Fibroblast of lung (primary cell): Measurements from ENCODE around the gene ZXDC. TPM values are rescaled to one million over a fixed set of nuclear protein-coding genes. Genes with fewer than 3 reads are reported as not detected.

Source experiments
- DNase-seq, 2 donors: peaks; one replicate each; pipeline versions ENCODE4 v3.0.0 to v3.0.0-alpha.2; 2010; ENCODE audit warnings: low read depth in 2 of 2
- H2AFZ ChIP-seq: 2 replicates; pipeline ENCODE4 v1.5.1; 2012; ENCODE audit warnings: low read length, control low read depth, inconsistent platforms
- H3K27ac ChIP-seq: 2 replicates; pipeline ENCODE4 v1.5.1; 2011; ENCODE audit warnings: low read length, control low read depth; ENCODE audit not compliant: insufficient read depth
- H3K27me3 ChIP-seq: 2 replicates; pipeline ENCODE4 v1.5.1; 2011; ENCODE audit warnings: mild to moderate bottlenecking, low read length; ENCODE audit not compliant: control insufficient read depth, insufficient read depth
- H3K36me3 ChIP-seq: 2 replicates; pipeline ENCODE4 v1.5.1; 2011; ENCODE audit warnings: low read length; ENCODE audit not compliant: control insufficient read depth, insufficient read depth
- H3K4me1 ChIP-seq: 2 replicates; pipeline ENCODE4 v1.5.1; 2011; ENCODE audit warnings: low read length; ENCODE audit not compliant: control insufficient read depth, insufficient read depth; ENCODE audit errors: extremely low read depth
- H3K4me2 ChIP-seq: 2 replicates; pipeline ENCODE4 v1.5.1; 2011; ENCODE audit warnings: low read length, control low read depth; ENCODE audit not compliant: insufficient read depth; ENCODE audit errors: extremely low read depth
- H3K4me3 ChIP-seq, 4 experiments: fragments of 200-600 bp in 1 of 4; sonication (generic) in 1 of 4; replicated peaks in 1 of 4; 2 replicates each; pipeline ENCODE4 v1.5.1; 2011 to 2016; ENCODE audit warnings: low read length in 4 of 4, low read depth in 3 of 4, mild to moderate bottlenecking in 3 of 4, control low read depth in 2 of 4, inconsistent platforms in 1 of 4, mixed read lengths in 1 of 4; ENCODE audit not compliant: insufficient read depth in 1 of 4; ENCODE audit errors: control extremely low read depth in 1 of 4
- H3K79me2 ChIP-seq: 2 replicates; pipeline ENCODE4 v1.5.1; 2012; ENCODE audit warnings: mild to moderate bottlenecking, low read length, inconsistent platforms; ENCODE audit not compliant: control insufficient read depth, insufficient read depth
- H3K9ac ChIP-seq: 2 replicates; pipeline ENCODE4 v1.5.1; 2011; ENCODE audit warnings: mild to moderate bottlenecking, low read length, control low read depth; ENCODE audit not compliant: insufficient read depth
- H3K9me3 ChIP-seq: 2 replicates; pipeline ENCODE4 v1.5.1; 2012; ENCODE audit warnings: low read depth, low read length; ENCODE audit not compliant: control insufficient read depth, insufficient read depth
- H4K20me1 ChIP-seq: 2 replicates; pipeline ENCODE4 v1.5.1; 2011; ENCODE audit warnings: low read length; ENCODE audit not compliant: control insufficient read depth, insufficient read depth; ENCODE audit errors: extremely low read depth
- EZH2 ChIP-seq: IDR thresholded peaks from 2 replicates; pipeline ENCODE4 v1.5.1; 2012; ENCODE audit warnings: low read length, control low read depth, mild to moderate bottlenecking; ENCODE audit errors: missing control alignments
- polyA plus RNA-seq, 2 donors: library from polyadenylated mRNA; depleted of rRNA in 1 of 2; stranded (reverse) in 1 of 2; unstranded in 1 of 2; fragments of >200 nt; gene quantifications; 2 replicates each; pipeline ENCODE4 v1.2.1, GENCODE V29; 2011 to 2012; ENCODE audit warnings: missing spikeins in 1 of 2
- total RNA-seq: library from RNA; depleted of rRNA; stranded (reverse); fragments of >200 nt; gene quantifications from 2 replicates; pipeline ENCODE4 v1.2.1, GENCODE V29; 2014
- TF ChIP-seq, protein P1 (sequence below), 2 donors: IDR thresholded peaks in 1 of 2; conservative IDR thresholded peaks in 1 of 2; 1 replicate in 1 of 2; 2 replicates in 1 of 2; pipeline ENCODE4 v1.5.1; 2011 to 2012; ENCODE audit warnings: low read length in 2 of 2, control low read depth in 1 of 2, inconsistent platforms in 1 of 2, low read depth in 1 of 2, mild to moderate bottlenecking in 1 of 2

ZXDC gene
- total and polyA plus RNA-seq, 2 donors (not counting 1 experiment from before 2014, with no cell fraction given): 5.9 to 17.8 TPM

DNA sequence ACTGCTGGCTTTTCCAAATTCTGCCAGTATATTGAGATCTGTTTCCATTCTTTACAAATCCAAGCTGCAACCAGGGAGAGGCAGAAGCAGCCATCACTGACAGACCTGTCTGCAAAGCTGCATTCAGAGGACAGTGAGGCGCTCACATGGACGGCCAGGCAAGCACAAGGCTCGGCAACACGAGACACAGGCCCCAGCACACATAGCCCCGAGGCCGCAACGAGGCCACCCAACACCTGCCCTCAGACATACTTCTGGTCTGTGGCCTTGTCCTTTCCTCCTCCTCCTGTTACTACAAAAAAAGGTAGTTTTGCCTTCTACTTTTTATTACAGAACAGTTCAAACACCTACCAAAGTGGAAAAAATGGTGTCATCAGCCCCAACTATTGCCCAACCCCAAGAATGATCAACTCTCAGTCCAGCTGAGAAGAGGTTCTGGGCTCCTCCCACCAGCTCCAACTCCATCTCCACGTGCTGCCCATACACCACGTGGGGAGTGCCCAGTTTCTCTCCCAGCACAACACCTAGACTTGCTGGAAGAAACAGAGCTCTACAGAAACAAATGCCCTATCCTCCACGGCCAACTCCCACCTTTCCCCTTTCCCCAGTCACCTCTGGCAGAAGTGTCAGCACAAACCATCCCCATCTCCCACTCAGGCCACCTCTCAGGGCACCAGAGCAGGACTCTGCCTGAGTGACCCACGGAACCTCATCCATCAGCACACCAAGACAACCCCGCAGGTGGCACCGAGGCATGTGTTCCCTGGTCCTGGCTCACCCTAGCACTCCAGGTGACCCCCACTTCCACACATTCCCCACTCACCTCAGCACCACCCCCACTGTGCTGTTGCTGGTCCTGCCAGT lies 7.4 kb downstream of the ZXDC start:
- Histone ChIP-seq H3K4me2 (no peak overlapping the region), H3K4me1 (peaks cover 5% of the 10 kb centered on the region), H3K9me3 (no peaks in the 10 kb centered on the region), H4K20me1 (no peaks in the 10 kb centered on the region), H3K9ac (no peak overlapping the region), H2AFZ (no peak overlapping the region), H3K4me3 (no peak overlapping the region), H3K27me3 (no peaks in the 10 kb centered on the region), H3K79me2 (peaks cover 29% of the 10 kb centered on the region), H3K36me3 (peaks cover 28% of the 10 kb centered on the region), H3K27ac (no peak overlapping the region)
- TF ChIP-seq, protein P1, sequence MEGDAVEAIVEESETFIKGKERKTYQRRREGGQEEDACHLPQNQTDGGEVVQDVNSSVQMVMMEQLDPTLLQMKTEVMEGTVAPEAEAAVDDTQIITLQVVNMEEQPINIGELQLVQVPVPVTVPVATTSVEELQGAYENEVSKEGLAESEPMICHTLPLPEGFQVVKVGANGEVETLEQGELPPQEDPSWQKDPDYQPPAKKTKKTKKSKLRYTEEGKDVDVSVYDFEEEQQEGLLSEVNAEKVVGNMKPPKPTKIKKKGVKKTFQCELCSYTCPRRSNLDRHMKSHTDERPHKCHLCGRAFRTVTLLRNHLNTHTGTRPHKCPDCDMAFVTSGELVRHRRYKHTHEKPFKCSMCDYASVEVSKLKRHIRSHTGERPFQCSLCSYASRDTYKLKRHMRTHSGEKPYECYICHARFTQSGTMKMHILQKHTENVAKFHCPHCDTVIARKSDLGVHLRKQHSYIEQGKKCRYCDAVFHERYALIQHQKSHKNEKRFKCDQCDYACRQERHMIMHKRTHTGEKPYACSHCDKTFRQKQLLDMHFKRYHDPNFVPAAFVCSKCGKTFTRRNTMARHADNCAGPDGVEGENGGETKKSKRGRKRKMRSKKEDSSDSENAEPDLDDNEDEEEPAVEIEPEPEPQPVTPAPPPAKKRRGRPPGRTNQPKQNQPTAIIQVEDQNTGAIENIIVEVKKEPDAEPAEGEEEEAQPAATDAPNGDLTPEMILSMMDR (conservative IDR thresholded peaks at IDR 0.05 in 1 of 2, IDR thresholded peaks at IDR 0.05 in 1 of 2; ENCODE audit: low read depth in 1 of 2, low read length in 2 of 2): no peak
- no peak for TF ChIP-seq EZH2
- no peak for DNase-seq

GRCh38 chr3:126467611-126467955 lies 8.1 kb downstream of the ZXDC start:
- Histone ChIP-seq H3K9ac (no peak overlapping the region), H3K27ac (no peak overlapping the region), H3K79me2 (peaks cover 22% of the 10 kb centered on the region), H4K20me1 (no peaks in the 10 kb centered on the region), H2AFZ (no peak overlapping the region), H3K4me2 (no peak overlapping the region), H3K4me3 (no peak overlapping the region), H3K36me3 (peaks cover 28% of the 10 kb centered on the region), H3K27me3 (no peaks in the 10 kb centered on the region), H3K4me1 (no peaks in the 10 kb centered on the region), H3K9me3 (no peaks in the 10 kb centered on the region)
- DNase-seq: no peak
- TF ChIP-seq EZH2: no peak
- TF ChIP-seq, protein P1 (conservative IDR thresholded peaks at IDR 0.05 in 1 of 2, IDR thresholded peaks at IDR 0.05 in 1 of 2; ENCODE audit: low read depth in 1 of 2, low read length in 2 of 2): no peak

GRCh38 chr3:126466886-126467610 lies 8.6 kb downstream of the ZXDC start:
- Histone ChIP-seq H3K9me3 (no peaks in the 10 kb centered on the region), H3K4me3 (no peak overlapping the region), H3K27me3 (no peaks in the 10 kb centered on the region), H3K36me3 (peaks cover 32% of the 10 kb centered on the region), H3K27ac (no peak overlapping the region), H3K79me2 (peaks cover 19% of the 10 kb centered on the region), H2AFZ (no peak overlapping the region), H3K9ac (no peak overlapping the region), H4K20me1 (no peaks in the 10 kb centered on the region), H3K4me1 (no peaks in the 10 kb centered on the region), H3K4me2 (no peak overlapping the region)
- TF ChIP-seq, protein P1 (conservative IDR thresholded peaks at IDR 0.05 in 1 of 2, IDR thresholded peaks at IDR 0.05 in 1 of 2; ENCODE audit: low read depth in 1 of 2, low read length in 2 of 2): no peak
- no peak for TF ChIP-seq EZH2
- DNase-seq: no peak
